SK-N-SH (cell line): ENCODE data around the gene INTU. TPM values are rescaled to one million over a fixed set of nuclear protein-coding genes. Genes with fewer than 3 reads are reported as not detected.

Experiments
- CTCF ChIA-PET: fragments of 300-600, 350-600 bp; formaldehyde crosslinking; extraction: SDS; loops from one replicate; lab custom pipeline; 2021; lab: Yijun Ruan, JAX
- POLR2A ChIA-PET: fragments of 350-600 bp; sonication (Branson Sonifier 250); formaldehyde crosslinking; extraction: SDS; loops from one replicate; lab custom pipeline; 2020; ENCODE audit warnings: antibody characterized with exemption, inconsistent platforms; lab: Yijun Ruan, JAX
- DNase-seq: peaks from one replicate; pipeline ENCODE4 v3.0.0; 2012
- H2AFZ ChIP-seq: fragments of 200-600 bp; sonication (generic); 2 replicates; pipeline ENCODE4 v1.8.1; 2016; ENCODE audit warnings: antibody characterized with exemption, mild to moderate bottlenecking, low read depth
- H3F3A ChIP-seq: fragments of 200-600 bp; sonication (generic); replicated peaks from 2 replicates; pipeline ENCODE3; 2016; ENCODE audit warnings: antibody characterized with exemption, mild to moderate bottlenecking; ENCODE audit not compliant: insufficient read depth
- H3K27ac ChIP-seq, 2 experiments: fragments of 200-500 bp in 1 of 2; fragments of 200-600 bp in 1 of 2; sonication (Bioruptor generic) in 1 of 2; sonication (generic), shearing (Covaris generic) in 1 of 2; 2 replicates each; pipeline versions ENCODE4 v1.5.1 to v1.6.1; 2014 to 2016; ENCODE audit warnings: low read depth in 2 of 2, inconsistent platforms in 1 of 2, low read length in 1 of 2, mild to moderate bottlenecking in 1 of 2, mixed read lengths in 1 of 2
- H3K27me3 ChIP-seq: fragments of 200-600 bp; sonication (generic), shearing (Covaris generic); 2 replicates; pipeline ENCODE4 v1.6.1; 2016; ENCODE audit warnings: mixed run types; ENCODE audit not compliant: insufficient read depth
- H3K36me3 ChIP-seq, 2 experiments: fragments of 200-500 bp in 1 of 2; fragments of 200-600 bp in 1 of 2; sonication (Bioruptor generic) in 1 of 2; sonication (generic) in 1 of 2; replicated peaks in 1 of 2; 2 replicates each; pipeline versions ENCODE3 to v1.5.1; 2014 to 2016; ENCODE audit warnings: low read length in 1 of 2, mild to moderate bottlenecking in 1 of 2; ENCODE audit not compliant: insufficient read depth in 2 of 2, control insufficient read depth in 1 of 2
- H3K4me1 ChIP-seq, 2 experiments: fragments of 200-500 bp in 1 of 2; fragments of 200-600 bp in 1 of 2; sonication (Bioruptor generic) in 1 of 2; sonication (generic), shearing (Covaris generic) in 1 of 2; 2 replicates each; pipeline versions ENCODE4 v1.5.1 to v1.6.1; 2014 to 2016; ENCODE audit warnings: low read depth in 1 of 2, low read length in 1 of 2, mixed run types in 1 of 2; ENCODE audit not compliant: insufficient read depth in 2 of 2, control insufficient read depth in 1 of 2
- H3K4me2 ChIP-seq: fragments of 200-600 bp; sonication (generic), shearing (Covaris generic); 2 replicates; pipeline ENCODE4 v1.6.1; 2017; ENCODE audit warnings: mixed run types
- H3K4me3 ChIP-seq, 2 experiments: fragments of 200-500 bp in 1 of 2; fragments of 200-600 bp in 1 of 2; sonication (Bioruptor generic) in 1 of 2; sonication (generic), shearing (Covaris generic) in 1 of 2; 2 replicates each; pipeline versions ENCODE4 v1.5.1 to v1.8.1; 2014 to 2016; ENCODE audit warnings: low read depth in 2 of 2, inconsistent platforms in 1 of 2, low read length in 1 of 2, mild to moderate bottlenecking in 1 of 2, mixed read lengths in 1 of 2, moderate library complexity in 1 of 2
- H3K79me2 ChIP-seq: fragments of 200-600 bp; sonication (generic); 2 replicates; pipeline ENCODE4 v1.8.1; 2017; ENCODE audit warnings: mild to moderate bottlenecking; ENCODE audit not compliant: insufficient read depth
- H3K9ac ChIP-seq: fragments of 200-600 bp; sonication (generic); 2 replicates; pipeline ENCODE4 v1.6.1; 2017; ENCODE audit warnings: mixed run types
- H3K9me2 ChIP-seq: fragments of 200-600 bp; sonication (generic); 2 replicates; pipeline ENCODE4 v1.6.1; 2017; ENCODE audit warnings: mixed run types
- H3K9me3 ChIP-seq: fragments of 200-600 bp; sonication (generic); 2 replicates; pipeline ENCODE4 v1.6.1; 2017; ENCODE audit warnings: mixed run types, mild to moderate bottlenecking, moderate library complexity
- H4K20me1 ChIP-seq: fragments of 200-600 bp; sonication (generic); 2 replicates; pipeline ENCODE4 v1.6.1; 2017; ENCODE audit warnings: mild to moderate bottlenecking, mixed run types; ENCODE audit not compliant: insufficient read depth
- EZH2phosphoT487 ChIP-seq: fragments of 200-600 bp; sonication (generic); IDR thresholded peaks from 2 replicates; pipeline ENCODE4 v1.6.1; 2017; ENCODE audit warnings: low read depth, mixed run types, mild to moderate bottlenecking, antibody characterized with exemption, moderate library complexity, borderline replicate concordance
- FOSL2 ChIP-seq: IDR thresholded peaks from 2 replicates; pipeline ENCODE4 v1.4.0; 2012; ENCODE audit warnings: low read depth, mild to moderate bottlenecking, moderate library complexity, borderline replicate concordance
- FOXJ3 ChIP-seq: sonication (generic); formaldehyde crosslinking; IDR thresholded peaks from 2 replicates; pipeline ENCODE4 v1.5.1; 2020; ENCODE audit warnings: mild to moderate bottlenecking, missing genetic modification reagents
- MEF2A ChIP-seq: IDR thresholded peaks from 2 replicates; pipeline ENCODE4 v1.4.0; 2012; ENCODE audit warnings: low read depth, borderline replicate concordance
- MXI1 ChIP-seq: IDR thresholded peaks from 2 replicates; pipeline ENCODE4 v1.6.1; 2012; ENCODE audit warnings: mild to moderate bottlenecking, low read depth, low read length, improper control_type of control experiment
- NFIC ChIP-seq: IDR thresholded peaks from 2 replicates; pipeline ENCODE4 v1.4.0; 2012; ENCODE audit warnings: borderline replicate concordance
- NRF1 ChIP-seq: IDR thresholded peaks from 2 replicates; pipeline ENCODE4 v1.6.1; 2012; ENCODE audit warnings: low read depth, mild to moderate bottlenecking, low read length
- RCOR1 ChIP-seq: fragments of 150-350 bp; IDR thresholded peaks from 2 replicates; pipeline ENCODE4 v1.6.1; 2017; ENCODE audit warnings: antibody characterized with exemption, low read length
- RXRA ChIP-seq: IDR thresholded peaks from 2 replicates; pipeline ENCODE4 v1.4.0; 2012; ENCODE audit warnings: low read depth, mild to moderate bottlenecking, borderline replicate concordance
- TAF1 ChIP-seq: IDR thresholded peaks from 2 replicates; pipeline ENCODE4 v1.6.1; 2012; ENCODE audit warnings: low read depth, mild to moderate bottlenecking, low read length, moderate library complexity, borderline replicate concordance
- TCF12 ChIP-seq: IDR thresholded peaks from 2 replicates; pipeline ENCODE4 v1.4.0; 2012
- TEAD4 ChIP-seq: IDR thresholded peaks from 2 replicates; pipeline ENCODE4 v1.4.0; 2012; ENCODE audit warnings: mild to moderate bottlenecking, borderline replicate concordance; ENCODE audit not compliant: insufficient read depth
- polyA plus RNA-seq, 3 experiments: library from polyadenylated mRNA; depleted of rRNA; stranded (reverse); fragments of >200 nt; gene quantifications; 2 replicates each; pipeline ENCODE4 v1.2.3, GENCODE V29; 2012
- TF ChIP-seq, protein P1 (sequence below): fragments of 150-350 bp; IDR thresholded peaks from 2 replicates; pipeline ENCODE4 v1.6.1; 2017; ENCODE audit warnings: antibody characterized with exemption, low read length, low read depth, borderline replicate concordance
- TF ChIP-seq, protein P2 (sequence below): IDR thresholded peaks from 2 replicates; pipeline ENCODE4 v1.4.0; 2012; ENCODE audit warnings: low read depth
- TF ChIP-seq, protein P3 (sequence below): IDR thresholded peaks from 2 replicates; pipeline ENCODE4 v1.6.1; 2012; ENCODE audit warnings: mild to moderate bottlenecking, low read depth, low read length, moderate library complexity
- TF ChIP-seq, protein P4 (sequence below): IDR thresholded peaks from 2 replicates; pipeline ENCODE4 v1.4.0; 2012; ENCODE audit warnings: low read depth, borderline replicate concordance
- TF ChIP-seq, protein P5 (sequence below): IDR thresholded peaks from 2 replicates; pipeline ENCODE4; 2012

The INTU gene
- polyA plus RNA-seq, 1 of the 3 experiments (the other 2 are of a cell fraction): 3.3 TPM

DNA sequence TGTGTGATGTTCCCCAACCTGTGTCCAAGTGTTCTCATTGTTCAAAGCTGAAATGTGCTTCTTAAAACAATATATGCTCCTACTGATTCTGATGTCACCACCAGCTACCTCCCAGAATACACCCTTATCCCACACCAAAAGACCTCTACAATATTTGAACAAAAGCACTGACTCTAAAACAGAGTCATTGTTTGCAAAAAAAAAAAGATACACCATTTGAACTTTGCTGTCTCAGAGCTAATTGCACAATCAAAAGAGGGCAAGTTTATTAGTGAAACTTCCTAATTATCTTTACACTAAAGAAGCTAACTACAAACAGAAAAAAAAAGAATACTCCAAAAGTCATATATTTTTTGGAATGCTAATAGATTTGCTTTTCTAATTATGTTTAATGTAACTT, 34.1 kb upstream of the INTU start:
- DNase-seq: no peak
- no peaks in the 10 kb centered on the region for H3K79me2 ChIP-seq
- no peak overlapping the region for H3K4me2 ChIP-seq
- H3F3A ChIP-seq: no peaks in the 10 kb centered on the region
- no peak overlapping the region for H3K4me3 ChIP-seq
- H4K20me1 ChIP-seq: no peaks in the 10 kb centered on the region
- H3K27me3 ChIP-seq: no peaks in the 10 kb centered on the region; the same call in 1 of the 2 replicates
- no peak for TF ChIP-seq TAF1
- TF ChIP-seq FOSL2: no peak
- TF ChIP-seq RCOR1: no peak
- TF ChIP-seq EZH2phosphoT487: no peak
- no peak for TF ChIP-seq MXI1
- TF ChIP-seq, protein P1, sequence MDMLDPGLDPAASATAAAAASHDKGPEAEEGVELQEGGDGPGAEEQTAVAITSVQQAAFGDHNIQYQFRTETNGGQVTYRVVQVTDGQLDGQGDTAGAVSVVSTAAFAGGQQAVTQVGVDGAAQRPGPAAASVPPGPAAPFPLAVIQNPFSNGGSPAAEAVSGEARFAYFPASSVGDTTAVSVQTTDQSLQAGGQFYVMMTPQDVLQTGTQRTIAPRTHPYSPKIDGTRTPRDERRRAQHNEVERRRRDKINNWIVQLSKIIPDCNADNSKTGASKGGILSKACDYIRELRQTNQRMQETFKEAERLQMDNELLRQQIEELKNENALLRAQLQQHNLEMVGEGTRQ: no peak
- TF ChIP-seq NRF1: no peak
- TF ChIP-seq MEF2A: no peak
- no peak for TF ChIP-seq FOXJ3
- TF ChIP-seq TCF12: no peak
- TF ChIP-seq, protein P2, sequence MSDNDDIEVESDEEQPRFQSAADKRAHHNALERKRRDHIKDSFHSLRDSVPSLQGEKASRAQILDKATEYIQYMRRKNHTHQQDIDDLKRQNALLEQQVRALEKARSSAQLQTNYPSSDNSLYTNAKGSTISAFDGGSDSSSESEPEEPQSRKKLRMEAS: no peak
- TF ChIP-seq, protein P3, sequence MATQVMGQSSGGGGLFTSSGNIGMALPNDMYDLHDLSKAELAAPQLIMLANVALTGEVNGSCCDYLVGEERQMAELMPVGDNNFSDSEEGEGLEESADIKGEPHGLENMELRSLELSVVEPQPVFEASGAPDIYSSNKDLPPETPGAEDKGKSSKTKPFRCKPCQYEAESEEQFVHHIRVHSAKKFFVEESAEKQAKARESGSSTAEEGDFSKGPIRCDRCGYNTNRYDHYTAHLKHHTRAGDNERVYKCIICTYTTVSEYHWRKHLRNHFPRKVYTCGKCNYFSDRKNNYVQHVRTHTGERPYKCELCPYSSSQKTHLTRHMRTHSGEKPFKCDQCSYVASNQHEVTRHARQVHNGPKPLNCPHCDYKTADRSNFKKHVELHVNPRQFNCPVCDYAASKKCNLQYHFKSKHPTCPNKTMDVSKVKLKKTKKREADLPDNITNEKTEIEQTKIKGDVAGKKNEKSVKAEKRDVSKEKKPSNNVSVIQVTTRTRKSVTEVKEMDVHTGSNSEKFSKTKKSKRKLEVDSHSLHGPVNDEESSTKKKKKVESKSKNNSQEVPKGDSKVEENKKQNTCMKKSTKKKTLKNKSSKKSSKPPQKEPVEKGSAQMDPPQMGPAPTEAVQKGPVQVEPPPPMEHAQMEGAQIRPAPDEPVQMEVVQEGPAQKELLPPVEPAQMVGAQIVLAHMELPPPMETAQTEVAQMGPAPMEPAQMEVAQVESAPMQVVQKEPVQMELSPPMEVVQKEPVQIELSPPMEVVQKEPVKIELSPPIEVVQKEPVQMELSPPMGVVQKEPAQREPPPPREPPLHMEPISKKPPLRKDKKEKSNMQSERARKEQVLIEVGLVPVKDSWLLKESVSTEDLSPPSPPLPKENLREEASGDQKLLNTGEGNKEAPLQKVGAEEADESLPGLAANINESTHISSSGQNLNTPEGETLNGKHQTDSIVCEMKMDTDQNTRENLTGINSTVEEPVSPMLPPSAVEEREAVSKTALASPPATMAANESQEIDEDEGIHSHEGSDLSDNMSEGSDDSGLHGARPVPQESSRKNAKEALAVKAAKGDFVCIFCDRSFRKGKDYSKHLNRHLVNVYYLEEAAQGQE: no peak
- TF ChIP-seq, protein P4, sequence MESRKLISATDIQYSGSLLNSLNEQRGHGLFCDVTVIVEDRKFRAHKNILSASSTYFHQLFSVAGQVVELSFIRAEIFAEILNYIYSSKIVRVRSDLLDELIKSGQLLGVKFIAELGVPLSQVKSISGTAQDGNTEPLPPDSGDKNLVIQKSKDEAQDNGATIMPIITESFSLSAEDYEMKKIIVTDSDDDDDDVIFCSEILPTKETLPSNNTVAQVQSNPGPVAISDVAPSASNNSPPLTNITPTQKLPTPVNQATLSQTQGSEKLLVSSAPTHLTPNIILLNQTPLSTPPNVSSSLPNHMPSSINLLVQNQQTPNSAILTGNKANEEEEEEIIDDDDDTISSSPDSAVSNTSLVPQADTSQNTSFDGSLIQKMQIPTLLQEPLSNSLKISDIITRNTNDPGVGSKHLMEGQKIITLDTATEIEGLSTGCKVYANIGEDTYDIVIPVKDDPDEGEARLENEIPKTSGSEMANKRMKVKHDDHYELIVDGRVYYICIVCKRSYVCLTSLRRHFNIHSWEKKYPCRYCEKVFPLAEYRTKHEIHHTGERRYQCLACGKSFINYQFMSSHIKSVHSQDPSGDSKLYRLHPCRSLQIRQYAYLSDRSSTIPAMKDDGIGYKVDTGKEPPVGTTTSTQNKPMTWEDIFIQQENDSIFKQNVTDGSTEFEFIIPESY: no peak
- TF ChIP-seq RXRA: no peak
- TF ChIP-seq, protein P5, sequence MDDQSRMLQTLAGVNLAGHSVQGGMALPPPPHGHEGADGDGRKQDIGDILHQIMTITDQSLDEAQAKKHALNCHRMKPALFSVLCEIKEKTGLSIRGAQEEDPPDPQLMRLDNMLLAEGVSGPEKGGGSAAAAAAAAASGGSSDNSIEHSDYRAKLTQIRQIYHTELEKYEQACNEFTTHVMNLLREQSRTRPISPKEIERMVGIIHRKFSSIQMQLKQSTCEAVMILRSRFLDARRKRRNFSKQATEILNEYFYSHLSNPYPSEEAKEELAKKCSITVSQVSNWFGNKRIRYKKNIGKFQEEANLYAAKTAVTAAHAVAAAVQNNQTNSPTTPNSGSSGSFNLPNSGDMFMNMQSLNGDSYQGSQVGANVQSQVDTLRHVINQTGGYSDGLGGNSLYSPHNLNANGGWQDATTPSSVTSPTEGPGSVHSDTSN: no peak
- no peak for TF ChIP-seq NFIC
- TF ChIP-seq TEAD4: no peak
- H2AFZ ChIP-seq: no peak overlapping the region
- H3K9ac ChIP-seq: no peak overlapping the region
- H3K36me3 ChIP-seq: no peaks in the 10 kb centered on the region
- no peaks in the 10 kb centered on the region for H3K9me3 ChIP-seq
- H3K27ac ChIP-seq: no peak overlapping the region
- CTCF ChIA-PET: interaction anchor here (0.8 to 2.9 kb wide), 4 partner anchors 11 to 955 kb away, joined by 3 to 14 read pairs (median 7); no protein-coding TSS in a partner anchor
- H3K4me1 ChIP-seq: no peaks in the 10 kb centered on the region; a peak in 1 of 4 replicates
- POLR2A ChIA-PET: no interaction called here
- H3K9me2 ChIP-seq: no peaks in the 10 kb centered on the region
